HUDEP-2 (cell line): ENCODE measurements around the gene CCDC144A.
"Not testable (repeated sequence)": the region's sequence is repeated elsewhere in the genome, so short reads cannot be mapped to it uniquely, and the experiment has no call there.

Source experiments
- DNase-seq, 76 experiments: peaks; one replicate each; lab custom pipeline; 2025; ENCODE audit not compliant: unreplicated experiment in 76 of 76; lab: John Stamatoyannopoulos, UW

Gene CCDC144A, protein sequence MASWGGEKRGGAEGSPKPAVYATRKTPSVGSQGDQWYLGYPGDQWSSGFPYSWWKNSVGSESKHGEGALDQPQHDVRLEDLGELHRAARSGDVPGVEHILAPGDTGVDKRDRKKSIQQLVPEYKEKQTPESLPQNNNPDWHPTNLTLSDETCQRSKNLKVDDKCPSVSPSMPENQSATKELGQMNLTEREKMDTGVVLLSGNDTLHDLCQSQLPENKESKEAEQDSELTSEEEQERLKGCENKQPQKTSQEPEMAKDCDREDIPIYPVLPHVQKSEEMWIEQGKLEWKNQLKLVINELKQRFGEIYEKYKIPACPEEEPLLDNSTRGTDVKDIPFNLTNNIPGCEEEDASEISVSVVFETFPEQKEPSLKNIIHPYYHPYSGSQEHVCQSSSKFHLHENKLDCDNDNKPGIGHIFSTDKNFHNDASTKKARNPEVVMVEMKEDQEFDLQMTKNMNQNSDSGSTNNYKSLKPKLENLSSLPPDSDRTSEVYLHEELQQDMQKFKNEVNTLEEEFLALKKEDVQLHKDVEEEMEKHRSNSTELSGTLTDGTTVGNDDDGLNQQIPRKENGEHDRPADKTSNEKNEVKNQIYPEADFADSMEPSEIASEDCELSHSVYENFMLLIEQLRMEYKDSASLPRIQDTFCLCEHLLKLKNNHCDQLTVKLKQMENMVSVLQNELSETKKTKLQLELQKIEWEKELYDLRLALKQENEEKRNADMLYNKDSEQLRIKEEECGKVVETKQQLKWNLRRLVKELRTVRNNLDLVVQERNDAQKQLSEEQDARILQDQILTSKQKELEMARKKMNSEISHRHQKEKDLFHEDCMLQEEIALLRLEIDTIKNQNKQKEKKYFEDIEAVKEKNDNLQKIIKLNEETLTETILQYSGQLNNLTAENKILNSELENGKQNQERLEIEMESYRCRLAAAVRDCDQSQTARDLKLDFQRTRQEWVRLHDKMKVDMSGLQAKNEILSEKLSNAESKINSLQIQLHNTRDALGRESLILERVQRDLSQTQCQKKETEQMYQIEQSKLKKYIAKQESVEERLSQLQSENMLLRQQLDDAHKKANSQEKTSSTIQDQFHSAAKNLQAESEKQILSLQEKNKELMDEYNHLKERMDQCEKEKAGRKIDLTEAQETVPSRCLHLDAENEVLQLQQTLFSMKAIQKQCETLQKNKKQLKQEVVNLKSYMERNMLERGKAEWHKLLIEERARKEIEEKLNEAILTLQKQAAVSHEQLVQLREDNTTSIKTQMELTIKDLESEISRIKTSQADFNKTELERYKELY (N-terminal part only)

DNA sequence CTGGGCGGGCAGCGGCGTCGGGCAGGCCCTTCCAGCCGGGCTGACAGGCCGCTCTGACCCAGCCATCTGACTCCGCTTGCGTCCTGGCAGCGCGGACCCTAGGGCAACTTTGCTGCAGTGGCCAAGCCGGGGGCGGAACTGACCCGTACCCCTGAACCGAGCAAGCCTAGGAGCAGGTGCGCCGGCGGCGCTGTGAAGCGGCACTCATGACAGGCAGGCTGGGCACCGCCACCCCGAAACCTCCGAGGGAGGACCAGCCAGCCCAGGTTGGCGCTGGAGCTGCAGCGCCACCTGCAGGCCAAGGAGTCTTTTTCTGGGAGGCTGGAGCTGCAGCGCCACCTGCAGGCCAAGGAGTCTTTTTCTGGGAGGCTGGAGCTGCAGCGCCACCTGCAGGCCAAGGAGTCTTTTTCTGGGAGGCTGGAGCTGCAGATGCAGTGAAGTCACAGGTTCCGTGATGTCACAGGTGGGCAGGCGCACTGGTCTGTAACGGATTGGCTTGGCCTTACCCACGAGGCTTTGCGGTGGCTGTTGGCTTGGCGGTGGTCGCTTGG, at the start of gene CCDC144A:
Gene CCDC144A (plus strand): TSS at position 511 of the 551 bp plus-strand sequence. CDS start 160 bp downstream, outside the sequence.
- DNase-seq, result peak in 32 of 76 experiments; percentile 2 to 36 (median 12)

- DNase-seq, result no peak
Observed at GRCh38 chr17:16649585-16649984, 40.5 kb upstream of the CCDC144A start.

DNA sequence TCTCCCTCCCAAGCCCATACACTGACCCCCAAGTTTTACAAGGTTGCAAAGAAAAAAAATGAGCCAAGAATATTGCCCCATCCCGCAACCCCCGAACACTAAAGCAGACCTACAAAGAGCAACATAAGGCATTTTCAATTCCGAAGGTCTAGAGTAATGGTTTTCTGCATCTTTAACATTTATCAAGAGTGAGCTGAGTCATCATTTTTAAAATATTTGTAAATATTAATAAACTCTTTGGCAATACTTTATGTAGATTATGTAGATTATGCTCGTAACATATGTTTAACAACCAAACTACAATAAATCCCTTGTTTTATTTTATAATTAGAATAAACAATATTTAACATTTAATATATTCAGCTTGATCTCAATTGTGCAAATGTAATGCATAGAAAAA, 37.8 kb upstream of the CCDC144A start:
- DNase-seq, result no peak

GRCh38 chr17:16652847-16653366, 37.1 kb upstream of the CCDC144A start:
- peak in 3 of 76 experiments; percentile 17 to 27 (median 21) for DNase-seq

DNA sequence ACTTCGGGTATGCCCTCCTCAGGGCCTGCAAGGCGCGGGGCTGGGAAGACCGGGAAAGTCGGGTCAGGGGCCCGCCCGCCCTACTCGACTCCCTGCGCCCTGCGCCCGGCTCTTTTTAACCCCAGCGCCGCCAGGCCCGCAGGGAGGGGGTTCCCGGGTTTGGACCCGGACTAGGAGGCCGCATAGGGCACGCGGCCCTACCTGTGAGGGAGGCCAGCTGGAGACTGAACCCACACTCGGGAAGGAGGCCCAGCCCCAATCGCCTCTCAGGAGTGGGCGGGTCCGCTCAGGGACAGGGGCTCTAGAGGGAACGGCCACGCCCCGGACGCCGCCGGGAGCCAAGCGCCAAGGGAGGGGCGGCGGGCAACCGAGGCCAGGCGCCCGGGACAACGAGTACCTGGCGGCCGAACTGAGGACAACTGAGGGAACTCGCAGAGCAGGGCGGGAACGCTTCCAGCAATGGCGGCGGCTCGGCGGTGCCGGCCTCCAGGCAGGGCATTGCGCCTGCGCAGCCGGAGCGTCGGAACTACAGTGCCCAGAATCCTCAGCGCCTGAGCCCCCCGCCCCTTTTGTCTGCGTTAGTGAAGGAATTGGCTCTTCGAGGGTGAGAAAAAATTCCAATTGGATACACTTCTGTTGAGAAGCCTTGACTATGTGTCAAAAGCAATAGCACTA, 36.5 kb upstream of the CCDC144A start, which contains the start of gene ZNF624:
Gene ZNF624 (minus strand): TSS at position 484 of the 675 bp plus-strand sequence.
- DNase-seq, result peak in 74 of 76 experiments; percentile 14 to 88 (median 78)

- no peak for DNase-seq
Observed at GRCh38 chr17:16661217-16661616, 28.8 kb upstream of the CCDC144A start.

- no peak for DNase-seq
Observed at GRCh38 chr17:16662936-16663335, 27.1 kb upstream of the CCDC144A start.

DNA sequence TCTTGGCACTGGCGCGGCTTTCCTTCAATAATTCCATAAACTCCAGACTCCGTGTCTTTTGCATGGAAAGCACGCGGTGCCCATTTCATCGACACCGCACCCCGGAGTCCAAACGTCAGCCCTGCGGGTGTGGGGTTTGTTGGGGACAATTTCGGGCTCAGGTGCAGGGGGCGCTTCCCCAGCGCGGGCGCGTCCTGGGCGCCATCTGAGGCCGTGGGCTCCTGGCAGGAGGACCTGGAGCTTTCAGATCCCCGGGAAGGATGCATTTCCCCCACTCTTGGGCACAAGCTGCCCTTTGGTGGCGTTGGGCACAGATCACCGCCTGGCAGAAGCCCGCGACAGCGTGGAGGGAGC, 23.5 kb upstream of the CCDC144A start:
- not testable (repeated sequence) for DNase-seq

DNA sequence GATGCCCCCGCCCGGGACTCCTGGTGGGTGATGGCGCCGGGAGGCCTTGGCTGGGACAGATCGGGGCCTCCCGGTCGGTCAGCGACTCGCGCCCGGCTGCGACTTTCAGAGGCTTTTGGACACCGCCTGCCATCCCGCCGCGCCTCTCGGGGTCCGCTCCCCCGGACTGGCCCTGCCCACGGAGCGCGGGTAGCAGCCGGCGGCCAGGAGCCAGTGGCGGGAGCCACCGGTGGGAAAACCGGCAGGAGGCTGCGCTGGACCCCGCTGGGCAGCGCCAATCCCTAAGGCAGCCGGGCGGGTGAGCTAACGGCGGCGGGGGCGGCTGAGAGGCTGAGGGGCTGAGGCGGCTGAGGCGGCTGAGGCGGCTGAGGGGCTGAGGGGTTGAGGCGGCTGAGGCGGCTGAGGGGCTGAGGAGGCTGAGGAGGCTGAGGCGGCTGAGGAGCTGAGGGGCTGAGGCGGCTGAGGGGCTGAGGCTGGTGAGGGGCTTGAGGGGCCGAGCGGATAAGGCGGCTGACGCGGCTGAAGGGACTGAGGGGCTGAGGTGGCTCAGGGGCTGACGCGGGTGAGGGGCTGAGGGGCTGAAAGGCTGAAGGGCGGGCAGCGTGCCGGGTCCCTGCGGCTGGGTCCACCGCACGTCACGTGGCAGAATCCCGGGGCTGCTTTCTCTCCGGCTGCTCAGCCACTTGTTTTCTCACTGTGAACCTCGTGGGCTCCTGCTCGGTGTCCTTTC, 23.0 kb upstream of the CCDC144A start:
- DNase-seq, result not testable (repeated sequence)

DNA sequence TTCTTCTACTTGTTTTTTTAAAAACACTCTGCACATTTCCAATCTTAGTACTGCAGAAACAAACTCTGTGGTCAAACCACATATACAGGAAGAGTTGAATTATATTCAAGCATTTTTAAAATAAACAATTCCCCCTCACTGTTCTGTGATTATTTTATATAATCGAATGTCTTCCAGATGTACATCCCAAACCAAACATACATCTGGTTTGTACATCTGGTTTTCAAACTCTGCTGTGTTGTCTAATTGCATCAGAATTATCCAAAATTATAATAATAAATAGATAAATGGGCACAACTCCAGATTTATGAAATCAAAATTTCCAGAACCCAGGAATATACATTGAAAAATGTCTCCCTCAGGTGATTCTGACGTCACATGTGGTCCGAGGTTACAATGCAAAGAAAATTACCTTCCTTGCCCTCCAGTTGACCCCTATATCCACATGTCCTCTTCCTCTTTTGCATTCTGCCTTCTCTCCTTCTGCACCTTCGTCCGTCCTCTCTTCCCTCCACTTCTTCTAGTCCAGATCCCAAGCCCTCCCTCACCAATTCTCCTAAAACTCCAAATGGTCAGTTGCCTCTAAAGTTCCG, 13.3 kb upstream of the CCDC144A start:
- DNase-seq, result no peak

DNA sequence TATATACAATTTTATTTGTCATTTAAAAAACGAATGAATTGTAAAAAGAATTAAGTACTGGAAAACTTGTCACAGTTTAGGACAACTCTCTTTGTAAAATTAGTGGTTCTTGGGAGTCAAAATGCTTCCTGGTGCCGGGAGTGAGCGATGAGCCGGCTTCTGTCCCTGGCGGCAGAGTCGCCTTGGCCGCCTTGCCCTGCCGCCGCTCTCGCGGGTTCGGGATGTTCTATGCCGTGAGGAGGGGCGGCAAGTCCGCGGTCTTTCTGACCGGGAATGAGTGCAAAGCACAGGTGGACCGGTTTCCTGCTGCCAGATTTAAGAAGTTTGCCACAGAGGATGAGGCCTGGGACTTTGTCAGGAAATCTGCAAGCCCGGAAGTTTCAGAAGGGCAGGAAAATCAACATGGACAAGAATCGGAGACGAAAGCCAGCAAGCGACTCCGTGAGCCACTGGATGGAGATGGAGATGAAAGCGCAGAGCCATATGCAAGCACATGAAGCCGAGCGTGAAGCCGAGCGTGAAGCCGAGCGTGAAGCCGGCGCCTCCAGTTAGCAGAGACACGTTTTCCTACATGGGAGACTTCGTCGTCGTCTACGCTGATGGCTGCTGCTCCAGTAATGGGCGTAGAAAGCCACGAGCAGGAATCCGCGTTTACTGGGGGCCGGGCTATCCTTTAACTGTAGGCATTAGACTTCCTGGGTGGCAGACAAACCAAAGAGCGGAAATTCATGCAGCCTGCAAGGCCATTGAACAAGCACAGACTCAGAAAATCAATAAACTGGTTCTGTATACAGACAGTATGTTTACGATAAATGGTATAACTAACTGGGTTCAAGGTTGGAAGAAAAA, 6.5 kb upstream of the CCDC144A start:
- DNase-seq, result not testable (repeated sequence)

DNA sequence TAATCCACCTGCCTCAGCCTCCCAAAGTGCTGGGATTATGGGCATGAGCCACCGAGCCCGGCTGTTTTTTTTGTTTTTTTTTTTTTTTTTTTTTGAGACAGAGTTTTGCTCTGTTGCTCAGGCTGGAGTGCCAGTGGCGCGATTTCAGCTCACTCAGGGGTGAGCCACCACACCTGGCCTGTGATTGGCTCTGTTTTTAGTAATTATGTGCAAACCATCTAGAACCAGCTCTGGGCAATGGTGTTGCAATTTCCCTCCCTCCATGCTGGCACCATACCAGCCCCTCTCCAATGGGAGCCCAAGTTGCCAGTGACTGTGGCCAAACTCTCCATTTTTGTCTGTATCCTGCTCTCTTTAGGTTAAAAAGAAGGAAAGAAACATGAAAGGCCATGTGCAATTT, 4.0 kb upstream of the CCDC144A start:
- not testable (repeated sequence) for DNase-seq

GRCh38 chr17:16687151-16687550, 2.9 kb upstream of the CCDC144A start:
- not testable (repeated sequence) for DNase-seq

GRCh38 chr17:16690447-16690846, 406 bp downstream of the CCDC144A start:
- DNase-seq, result not testable (repeated sequence)

GRCh38 chr17:16697603-16698002, 7.6 kb downstream of the CCDC144A start:
- DNase-seq, result not testable (repeated sequence)

GRCh38 chr17:16745492-16746203, 55.6 kb downstream of the CCDC144A start:
- DNase-seq, result not testable (repeated sequence)

- not testable (repeated sequence) for DNase-seq
Observed at GRCh38 chr17:16746571-16746970, 56.5 kb downstream of the CCDC144A start.
